H4 (cell line): ENCODE data around the gene TNFSF9. TPM values are rescaled to one million over a fixed set of nuclear protein-coding genes. Genes with fewer than 3 reads are reported as not detected.
"Not testable (repeated sequence)": the region's sequence is repeated elsewhere in the genome, so short reads cannot be mapped to it uniquely, and the experiment has no call there.

Experiments used
- DNase-seq: peaks from one replicate; pipeline ENCODE4 v3.0.0-alpha.2; 2015; ENCODE audit warnings: low spot score
- total RNA-seq: library from RNA; depleted of rRNA; stranded (reverse); fragments of >200 nt; shearing (Covaris generic); gene quantifications from 2 replicates; pipeline ENCODE4 v1.2.3, GENCODE V29; 2014

TNFSF9 gene
- total RNA-seq, 1 experiment from 2014 or later = 17.8 TPM

GRCh38 chr19:6532244-6532999 is 1.6 kb downstream of the TNFSF9 start:
- DNase-seq = no peak

- no peak for DNase-seq
These were observed 2.1 kb downstream of the TNFSF9 start for GRCh38 chr19:6533000-6533328.

- DNase-seq = no peak
These were observed 3.1 kb downstream of the TNFSF9 start for GRCh38 chr19:6533746-6534418.

GRCh38 chr19:6534451-6535093 is 3.7 kb downstream of the TNFSF9 start:
- DNase-seq = no peak

- no peak for DNase-seq
These were observed 4.8 kb downstream of the TNFSF9 start for GRCh38 chr19:6535558-6536137.

GRCh38 chr19:6539514-6539913 is 8.7 kb downstream of the TNFSF9 start:
- no peak for DNase-seq

- DNase-seq = no peak
These were observed 10.3 kb downstream of the TNFSF9 start for GRCh38 chr19:6540918-6541689.

- DNase-seq = no peak
These were observed 13.1 kb downstream of the TNFSF9 start for GRCh38 chr19:6543866-6544347.

GRCh38 chr19:6550679-6551078 is 19.9 kb downstream of the TNFSF9 start:
- DNase-seq = not testable (repeated sequence)

- DNase-seq = no peak
These were observed 20.3 kb downstream of the TNFSF9 start for GRCh38 chr19:6551091-6551490.

GRCh38 chr19:6551607-6552450 is 21.0 kb downstream of the TNFSF9 start:
- no peak for DNase-seq

- DNase-seq = no peak
These were observed 25.2 kb downstream of the TNFSF9 start for GRCh38 chr19:6556043-6556449.

GRCh38 chr19:6556480-6557195 is 25.8 kb downstream of the TNFSF9 start:
- no peak for DNase-seq

GRCh38 chr19:6562437-6562836 is 31.6 kb downstream of the TNFSF9 start:
- DNase-seq = not testable (repeated sequence)

GRCh38 chr19:6564393-6564792 is 33.6 kb downstream of the TNFSF9 start:
- no peak for DNase-seq

GRCh38 chr19:6566727-6567126 is 35.9 kb downstream of the TNFSF9 start:
- not testable (repeated sequence) for DNase-seq

GRCh38 chr19:6568010-6568526 is 37.2 kb downstream of the TNFSF9 start:
- DNase-seq = no peak

GRCh38 chr19:6568816-6569215 is 38.0 kb downstream of the TNFSF9 start:
- DNase-seq = no peak

GRCh38 chr19:6570764-6571163 is 39.9 kb downstream of the TNFSF9 start:
- DNase-seq = no peak

GRCh38 chr19:6571167-6571566 is 40.3 kb downstream of the TNFSF9 start:
- no peak for DNase-seq
